ENCODE data around the gene ASCC1.

GRCh38 chr10:72099600-72099921, 116.5 kb downstream of the ASCC1 start:
- TF ChIP-seq CTCF (IDR thresholded peaks at IDR 0.05) (no peak), EZH2 (IDR thresholded peaks at IDR 0.05; ENCODE audit: borderline replicate concordance, insufficient read depth, low read depth, low read length, poor library complexity, severe bottlenecking) (no peak)
